ENCODE results near the gene GHSR.

The GHSR gene

GRCh38 chr3:172446198-172446597 lies 2.1 kb downstream of the GHSR start:
- H3K36me3 Mint-ChIP-seq (ENCODE audit: low read depth): no peaks in the 10 kb centered on the region
- H3K9me3 Mint-ChIP-seq: peaks cover 20% of the 10 kb centered on the region
- H3K27ac Mint-ChIP-seq: no peak overlapping the region
- no peak for TF ChIP-seq CTCF (IDR thresholded peaks at IDR 0.05)
- no peak overlapping the region for H3K4me3 Mint-ChIP-seq
- peaks cover 20% of the 10 kb centered on the region for H3K4me1 Mint-ChIP-seq
- no peak for DNase-seq
- H3K27me3 Mint-ChIP-seq (ENCODE audit: low read depth, poor library complexity): peaks cover 91% of the 10 kb centered on the region

- no peak for TF ChIP-seq CTCF (IDR thresholded peaks at IDR 0.05)
- Mint-ChIP-seq H3K4me3 (no peak overlapping the region), H3K27ac (no peak overlapping the region), H3K9me3 (peaks cover 20% of the 10 kb centered on the region), H3K36me3 (ENCODE audit: low read depth) (no peaks in the 10 kb centered on the region), H3K27me3 (ENCODE audit: low read depth, poor library complexity) (peaks cover 88% of the 10 kb centered on the region), H3K4me1 (peaks cover 20% of the 10 kb centered on the region)
- DNase-seq: no peak
These were observed 3.4 kb downstream of the GHSR start for GRCh38 chr3:172444821-172445220.

GRCh38 chr3:172442606-172443005 lies 5.7 kb downstream of the GHSR start:
- Mint-ChIP-seq H3K27ac (no peak overlapping the region), H3K4me3 (no peak overlapping the region), H3K27me3 (ENCODE audit: low read depth, poor library complexity) (peaks cover 73% of the 10 kb centered on the region), H3K9me3 (peaks cover 7% of the 10 kb centered on the region), H3K36me3 (ENCODE audit: low read depth) (no peaks in the 10 kb centered on the region), H3K4me1 (peaks cover 6% of the 10 kb centered on the region)
- no peak for DNase-seq
- TF ChIP-seq CTCF (IDR thresholded peaks at IDR 0.05): no peak

GRCh38 chr3:172441581-172441980 lies 6.7 kb downstream of the GHSR start:
- no peaks in the 10 kb centered on the region for H3K9me3 Mint-ChIP-seq
- no peaks in the 10 kb centered on the region for H3K4me1 Mint-ChIP-seq
- no peak overlapping the region for H3K4me3 Mint-ChIP-seq
- no peak overlapping the region for H3K27ac Mint-ChIP-seq
- no peaks in the 10 kb centered on the region for H3K36me3 Mint-ChIP-seq (ENCODE audit: low read depth)
- TF ChIP-seq CTCF (IDR thresholded peaks at IDR 0.05): no peak
- peaks cover 62% of the 10 kb centered on the region for H3K27me3 Mint-ChIP-seq (ENCODE audit: low read depth, poor library complexity)
- no peak for DNase-seq

GRCh38 chr3:172438186-172438585 lies 10.1 kb downstream of the GHSR start:
- Mint-ChIP-seq H3K27me3 (ENCODE audit: low read depth, poor library complexity) (peaks cover 31% of the 10 kb centered on the region), H3K4me1 (no peaks in the 10 kb centered on the region), H3K36me3 (ENCODE audit: low read depth) (no peaks in the 10 kb centered on the region), H3K4me3 (no peak overlapping the region), H3K27ac (no peak overlapping the region), H3K9me3 (peaks cover 14% of the 10 kb centered on the region)
- DNase-seq: no peak
- TF ChIP-seq CTCF (IDR thresholded peaks at IDR 0.05): no peak

GRCh38 chr3:172437713-172438112 lies 10.5 kb downstream of the GHSR start:
- Mint-ChIP-seq H3K27ac (no peak overlapping the region), H3K4me3 (no peak overlapping the region), H3K27me3 (ENCODE audit: low read depth, poor library complexity) (peaks cover 26% of the 10 kb centered on the region), H3K36me3 (ENCODE audit: low read depth) (no peaks in the 10 kb centered on the region), H3K9me3 (peaks cover 19% of the 10 kb centered on the region), H3K4me1 (no peaks in the 10 kb centered on the region)
- DNase-seq: no peak
- TF ChIP-seq CTCF (IDR thresholded peaks at IDR 0.05): no peak

Measured in nephron progenitor cell (in vitro differentiated cells).